Ishikawa (cell line): ENCODE results near the gene MCU.
A peak's percentile ranks its signal among the peaks of the same experiment; 100 is the strongest.

ENCODE experiments used
- CEBPB ChIP-seq: IDR thresholded peaks from 2 replicates; pipeline ENCODE4 v1.6.1; 2012
- CREB1 ChIP-seq: IDR thresholded peaks from 2 replicates; pipeline ENCODE4 v1.6.1; 2012; ENCODE audit warnings: low read depth
- EGR1 ChIP-seq: IDR thresholded peaks from 2 replicates; pipeline ENCODE4 v1.6.1; 2012
- EP300 ChIP-seq: IDR thresholded peaks from 2 replicates; pipeline ENCODE4 v1.6.1; 2012; ENCODE audit warnings: borderline replicate concordance
- FOXM1 ChIP-seq: IDR thresholded peaks from 2 replicates; pipeline ENCODE4 v1.6.1; 2012; ENCODE audit warnings: low read depth, borderline replicate concordance
- MAX ChIP-seq: IDR thresholded peaks from 2 replicates; pipeline ENCODE4 v1.6.1; 2012
- NFIC ChIP-seq: IDR thresholded peaks from 2 replicates; pipeline ENCODE4 v1.6.1; 2012
- RAD21 ChIP-seq: IDR thresholded peaks from 2 replicates; pipeline ENCODE4 v1.6.1; 2012; ENCODE audit warnings: low read depth
- REST ChIP-seq: IDR thresholded peaks from 2 replicates; pipeline ENCODE4 v1.6.1; 2012; ENCODE audit warnings: low read depth, mild to moderate bottlenecking
- TAF1 ChIP-seq: IDR thresholded peaks from 2 replicates; pipeline ENCODE4 v1.6.1; 2012; ENCODE audit warnings: low read depth, mild to moderate bottlenecking
- TCF12 ChIP-seq: IDR thresholded peaks from 2 replicates; pipeline ENCODE4 v1.6.1; 2012; ENCODE audit warnings: low read depth
- TEAD4 ChIP-seq: IDR thresholded peaks from 2 replicates; pipeline ENCODE4 v1.6.1; 2012
- USF1 ChIP-seq: IDR thresholded peaks from 2 replicates; pipeline ENCODE4 v1.6.1; 2012
- YY1 ChIP-seq: IDR thresholded peaks from 2 replicates; pipeline ENCODE4 v1.6.1; 2012; ENCODE audit warnings: low read depth
- ZBTB7A ChIP-seq: IDR thresholded peaks from 2 replicates; pipeline ENCODE4 v1.6.1; 2012; ENCODE audit warnings: low read depth

Gene MCU

GRCh38 chr10:72648301-72648700 is 43.6 kb upstream of the MCU start:
- TF ChIP-seq EP300 = no peak
- no peak for TF ChIP-seq TEAD4
- TF ChIP-seq YY1 = no peak
- TF ChIP-seq RAD21 = no peak
- TF ChIP-seq TAF1 = no peak
- no peak for TF ChIP-seq ZBTB7A
- TF ChIP-seq REST = no peak
- TF ChIP-seq NFIC = no peak
- no peak for TF ChIP-seq CEBPB
- no peak for TF ChIP-seq TCF12
- no peak for TF ChIP-seq USF1
- TF ChIP-seq FOXM1 = no peak
- no peak for TF ChIP-seq EGR1
- no peak for TF ChIP-seq MAX

- no peak for TF ChIP-seq ZBTB7A
- TF ChIP-seq CEBPB = no peak
Measured at GRCh38 chr10:72649291-72649690, 42.7 kb upstream of the MCU start.

GRCh38 chr10:72653383-72654096 is 38.4 kb upstream of the MCU start:
- TF ChIP-seq TAF1 = no peak
- TF ChIP-seq FOXM1 = no peak
- TF ChIP-seq EP300 = no peak
- TF ChIP-seq USF1 = no peak
- TF ChIP-seq TEAD4 = no peak
- TF ChIP-seq CEBPB = no peak
- no peak for TF ChIP-seq REST
- no peak for TF ChIP-seq CREB1
- no peak for TF ChIP-seq NFIC
- TF ChIP-seq TCF12 = no peak
- no peak for TF ChIP-seq RAD21
- no peak for TF ChIP-seq EGR1
- no peak for TF ChIP-seq YY1
- no peak for TF ChIP-seq ZBTB7A
- TF ChIP-seq MAX = no peak

- TF ChIP-seq CEBPB (0 out of 2 replicates have a peak, but pooled peaks have one; percentile 21), MAX (peak; percentile 28; the same call in 1 of the 2 replicates), EP300 (peak; percentile 72; the same call in 1 of the 2 replicates), YY1 (no peak), EGR1 (no peak), TEAD4 (peak; percentile 23; the same call in 1 of the 2 replicates), FOXM1 (peak; percentile 52; the same call in 1 of the 2 replicates)
Measured at GRCh38 chr10:72654720-72655119, 37.2 kb upstream of the MCU start.

GRCh38 chr10:72658696-72659400 is 33.1 kb upstream of the MCU start:
- TF ChIP-seq NFIC (peak; percentile 45; the same call in 1 of the 2 replicates), YY1 (no peak), FOXM1 (no peak), TEAD4 (peak; percentile 29; the same call in 1 of the 2 replicates)

- TF ChIP-seq RAD21 (no peak), MAX (peak; percentile 85), YY1 (peak; percentile 49; the same call in 1 of the 2 replicates), FOXM1 (no peak), EP300 (peak; percentile 56), NFIC (no peak; the same call in 1 of the 2 replicates), TCF12 (peak; percentile 63), TEAD4 (peak; percentile 23; the same call in 1 of the 2 replicates), CEBPB (no peak)
Measured at GRCh38 chr10:72659694-72660093, 32.2 kb upstream of the MCU start.
